ENCODE measurements around the gene ENOX1. TPM values are rescaled to one million over a fixed set of nuclear protein-coding genes. Genes with fewer than 3 reads are reported as not detected.

The ENOX1 gene
- total RNA-seq, 2 donors from 2014 or later, result 1.3 to 2.4 TPM

- H3K36me3 ChIP-seq, result no peaks in the 10 kb centered on the region
- no peak overlapping the region for H3K4me3 ChIP-seq
- TF ChIP-seq CTCF (IDR thresholded peaks at IDR 0.05), result no peak
- no peaks in the 10 kb centered on the region for H3K27me3 ChIP-seq
- H3K4me1 ChIP-seq, result no peaks in the 10 kb centered on the region
- no peak for DNase-seq (ENCODE audit: low spot score)
- no peaks in the 10 kb centered on the region for H3K9me3 ChIP-seq
- H3K27ac ChIP-seq, result no peak overlapping the region
Observed at GRCh38 chr13:43757266-43757665, 29.5 kb downstream of the ENOX1 start.

GRCh38 chr13:43755844-43756243 is 30.9 kb downstream of the ENOX1 start:
- H3K4me1 ChIP-seq, result peaks cover 0 to 3% of the 10 kb centered on the region in 2 donors
- H3K9me3 ChIP-seq, result no peaks in the 10 kb centered on the region
- no peak for TF ChIP-seq CTCF (IDR thresholded peaks at IDR 0.05)
- H3K27me3 ChIP-seq, result no peaks in the 10 kb centered on the region
- H3K27ac ChIP-seq, result no peak overlapping the region
- DNase-seq (ENCODE audit: low spot score), result no peak
- no peak overlapping the region for H3K4me3 ChIP-seq
- no peaks in the 10 kb centered on the region for H3K36me3 ChIP-seq

GRCh38 chr13:43751624-43752023 is 35.1 kb downstream of the ENOX1 start:
- Histone ChIP-seq H3K4me1 (peaks cover 0 to 4% of the 10 kb centered on the region in 2 donors), H3K36me3 (no peaks in the 10 kb centered on the region), H3K9me3 (no peaks in the 10 kb centered on the region), H3K27me3 (no peaks in the 10 kb centered on the region), H3K4me3 (no peak overlapping the region), H3K27ac (no peak overlapping the region)
- no peak for DNase-seq (ENCODE audit: low spot score)
- TF ChIP-seq CTCF (IDR thresholded peaks at IDR 0.05), result no peak

- H3K36me3 ChIP-seq, result no peaks in the 10 kb centered on the region
- H3K9me3 ChIP-seq, result no peaks in the 10 kb centered on the region
- H3K27me3 ChIP-seq, result no peaks in the 10 kb centered on the region
- H3K4me3 ChIP-seq, result no peak overlapping the region
- DNase-seq (ENCODE audit: low spot score), result no peak
- no peak for TF ChIP-seq CTCF (IDR thresholded peaks at IDR 0.05)
- H3K27ac ChIP-seq, result no peak overlapping the region
- peaks cover 0 to 4% of the 10 kb centered on the region in 2 donors for H3K4me1 ChIP-seq
Observed at GRCh38 chr13:43749503-43749902, 37.3 kb downstream of the ENOX1 start.

GRCh38 chr13:43744261-43745031 is 42.3 kb downstream of the ENOX1 start:
- Histone ChIP-seq H3K36me3 (no peaks in the 10 kb centered on the region), H3K4me1 (no peaks in the 10 kb centered on the region), H3K27me3 (no peaks in the 10 kb centered on the region), H3K27ac (no peak overlapping the region), H3K9me3 (no peaks in the 10 kb centered on the region), H3K4me3 (no peak overlapping the region)
- TF ChIP-seq CTCF (IDR thresholded peaks at IDR 0.05), result no peak
- DNase-seq (ENCODE audit: low spot score), result no peak

GRCh38 chr13:43742911-43743310 is 43.9 kb downstream of the ENOX1 start:
- H3K4me3 ChIP-seq, result no peak overlapping the region
- no peak for DNase-seq (ENCODE audit: low spot score)
- TF ChIP-seq CTCF (IDR thresholded peaks at IDR 0.05), result no peak

More at GRCh38 chr13:43742911-43743310, 43.9 kb downstream of the ENOX1 start:
- Histone ChIP-seq H3K27me3 (no peaks in the 10 kb centered on the region), H3K4me1 (no peaks in the 10 kb centered on the region), H3K36me3 (no peaks in the 10 kb centered on the region), H3K27ac (no peak overlapping the region), H3K9me3 (no peaks in the 10 kb centered on the region)
